HG03354 (cell line): ENCODE data around the gene AMIGO1.
A peak's percentile ranks its signal among the peaks of the same experiment; 100 is the strongest.
"Not testable (repeated sequence)": the region's sequence is repeated elsewhere in the genome, so short reads cannot be mapped to it uniquely, and the experiment has no call there.

ENCODE experiments used
- ATAC-seq: cut with Tn5 transposase; IDR thresholded peaks from one replicate; pipeline ENCODE4 v1.9.1; 2021; ENCODE audit warnings: mild to moderate bottlenecking; ENCODE audit not compliant: unreplicated experiment, poor library complexity, severe bottlenecking

AMIGO1 gene

DNA sequence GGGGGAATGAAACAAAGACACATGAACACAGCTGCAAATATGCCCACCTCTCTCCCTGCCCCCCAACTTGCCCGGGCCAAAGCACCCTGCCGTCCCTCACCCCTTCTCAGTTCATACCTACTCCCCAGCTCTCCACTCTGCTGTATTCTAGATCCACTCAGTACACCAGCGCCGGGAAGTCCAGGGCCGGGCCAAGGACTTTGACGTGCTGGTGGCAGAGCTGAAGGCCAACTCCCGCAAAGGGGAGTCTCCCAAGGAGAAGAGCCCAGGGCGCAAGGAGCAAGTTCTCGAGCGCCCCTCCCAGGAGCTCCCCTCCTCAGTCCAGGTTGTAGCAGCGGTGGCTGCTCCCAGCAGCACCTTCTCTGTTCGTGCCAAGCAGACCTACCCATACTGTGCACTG is 20.8 kb downstream of the AMIGO1 start:
- no peak for ATAC-seq

DNA sequence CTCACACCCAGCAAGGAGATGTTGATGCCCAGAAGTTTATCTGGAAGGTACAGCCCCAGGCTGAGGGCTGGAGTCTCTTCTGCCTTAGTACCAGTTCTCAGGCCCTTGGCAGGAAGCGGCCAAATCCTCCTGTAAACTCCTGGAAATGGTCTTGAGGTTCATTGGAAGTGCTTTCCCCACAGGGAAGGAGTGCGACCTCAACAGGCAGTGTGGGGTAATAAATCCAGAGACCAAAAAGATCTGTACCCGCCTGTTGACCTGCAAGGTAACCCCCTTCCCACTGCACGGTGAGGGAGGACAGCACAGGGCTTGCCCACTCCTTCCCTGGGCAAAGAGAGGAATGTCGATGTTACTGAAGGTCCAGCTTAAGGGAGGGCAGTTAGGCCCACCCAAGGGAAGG is 21.3 kb downstream of the AMIGO1 start:
- ATAC-seq = no peak

DNA sequence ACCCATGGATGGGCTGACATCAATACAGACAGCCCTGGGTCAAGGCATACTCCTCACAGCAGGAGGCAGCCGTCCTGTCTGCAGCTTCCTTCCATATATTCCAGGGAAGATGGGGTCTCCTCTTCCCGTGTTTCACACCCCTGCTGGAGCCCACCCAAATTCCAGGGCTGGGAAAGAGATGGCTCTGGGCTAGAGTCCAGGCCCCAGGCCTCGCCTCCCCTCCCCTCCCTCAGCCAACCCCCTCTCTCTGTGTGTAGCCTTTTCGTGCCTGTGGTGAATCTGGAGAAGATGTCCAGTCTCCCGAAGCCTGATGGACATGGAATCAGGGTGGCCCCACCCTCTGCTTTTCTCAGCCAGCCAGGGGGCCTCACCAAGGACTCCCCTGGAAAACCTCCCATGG is 22.3 kb downstream of the AMIGO1 start:
- no peak for ATAC-seq

DNA sequence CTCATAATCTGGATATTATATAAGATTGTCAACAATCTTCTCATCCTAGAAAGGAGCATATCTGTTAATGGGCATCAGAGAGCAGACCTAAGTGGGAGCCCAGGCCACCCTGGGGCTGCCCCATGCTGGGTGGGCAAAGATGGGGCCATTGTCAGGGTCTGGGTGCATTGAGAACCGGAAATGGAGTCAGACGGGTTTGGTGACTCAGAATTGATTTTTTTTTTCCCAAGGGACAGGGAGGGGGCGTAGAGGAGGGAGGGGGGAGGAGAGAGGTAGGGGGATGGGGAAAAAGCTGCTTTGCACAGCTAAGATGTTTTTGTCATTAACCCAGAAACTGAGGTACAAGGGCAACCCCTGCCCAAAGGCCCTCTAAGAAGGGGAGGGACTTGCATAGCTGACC is 24.5 kb downstream of the AMIGO1 start:
- no peak for ATAC-seq

DNA sequence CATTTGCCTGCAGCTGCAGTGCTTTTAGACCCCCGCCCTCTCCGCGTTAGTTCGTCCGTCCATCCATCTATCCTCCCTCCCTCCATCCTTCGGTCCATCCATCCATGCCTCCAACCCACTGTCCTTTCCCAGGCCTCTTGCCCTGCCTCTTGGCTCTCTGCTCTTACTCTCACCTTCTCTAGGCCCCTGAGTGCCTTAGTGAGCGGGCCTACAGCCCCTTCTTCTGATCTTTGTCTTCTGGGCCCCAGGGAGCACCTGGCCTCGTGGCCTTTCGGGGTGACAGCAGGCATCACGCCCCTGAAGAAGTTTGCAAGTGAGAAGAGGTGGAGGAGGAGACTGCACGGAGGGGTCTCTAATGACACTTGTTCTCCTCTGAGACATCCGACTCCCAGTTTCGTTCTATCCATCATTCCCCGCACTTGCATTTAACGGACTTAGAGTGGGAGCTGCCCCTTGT is 25.0 kb downstream of the AMIGO1 start:
- no peak for ATAC-seq

DNA sequence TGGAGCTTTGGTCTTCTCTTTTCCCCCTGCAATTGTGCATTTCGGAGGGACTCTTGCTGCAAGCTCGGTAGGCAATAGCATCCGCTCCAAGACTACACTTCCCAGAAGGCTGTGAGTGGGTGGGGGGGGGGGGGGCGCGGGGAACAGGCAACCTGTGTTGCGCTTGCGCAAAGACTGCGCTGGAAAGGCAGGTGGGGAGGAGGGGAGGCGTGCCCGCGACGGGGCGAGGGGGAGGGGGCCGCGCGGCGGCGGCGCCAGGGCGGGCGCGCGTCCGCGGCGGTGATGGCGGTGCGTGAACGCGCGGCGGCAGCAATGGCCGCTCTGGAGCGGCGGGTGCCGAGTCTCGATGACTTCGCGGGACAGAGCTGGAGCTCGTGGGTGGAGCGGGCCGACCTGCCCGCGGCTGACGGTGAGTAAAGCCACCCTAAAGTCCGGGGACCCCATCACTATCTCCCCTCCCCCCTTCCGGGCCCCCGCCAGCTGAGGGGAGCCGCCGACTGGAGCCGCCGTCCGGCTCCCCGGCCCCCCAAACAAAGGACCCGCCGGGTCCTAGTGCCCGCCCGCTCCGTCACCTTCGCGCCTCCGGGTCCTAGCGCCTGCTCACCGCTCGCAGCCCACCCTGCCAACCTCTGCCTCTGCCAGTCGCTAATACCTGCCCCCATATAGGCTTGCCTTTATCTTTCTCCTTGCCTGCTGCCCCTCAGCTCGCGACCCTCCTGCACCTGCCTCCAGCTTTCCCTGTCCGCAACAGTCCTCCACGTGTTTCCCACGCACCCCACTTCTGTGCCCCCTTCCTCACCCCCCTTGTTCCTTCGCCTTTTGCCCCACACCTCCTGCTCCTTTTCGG is 25.6 kb downstream of the AMIGO1 start, which contains the start of gene ATXN7L2:
TSS of gene ATXN7L2 (plus strand) at position 234 of the 847 bp plus-strand sequence. CDS start at position 283, 49 bp downstream.
- peak; percentile 87 for ATAC-seq

DNA sequence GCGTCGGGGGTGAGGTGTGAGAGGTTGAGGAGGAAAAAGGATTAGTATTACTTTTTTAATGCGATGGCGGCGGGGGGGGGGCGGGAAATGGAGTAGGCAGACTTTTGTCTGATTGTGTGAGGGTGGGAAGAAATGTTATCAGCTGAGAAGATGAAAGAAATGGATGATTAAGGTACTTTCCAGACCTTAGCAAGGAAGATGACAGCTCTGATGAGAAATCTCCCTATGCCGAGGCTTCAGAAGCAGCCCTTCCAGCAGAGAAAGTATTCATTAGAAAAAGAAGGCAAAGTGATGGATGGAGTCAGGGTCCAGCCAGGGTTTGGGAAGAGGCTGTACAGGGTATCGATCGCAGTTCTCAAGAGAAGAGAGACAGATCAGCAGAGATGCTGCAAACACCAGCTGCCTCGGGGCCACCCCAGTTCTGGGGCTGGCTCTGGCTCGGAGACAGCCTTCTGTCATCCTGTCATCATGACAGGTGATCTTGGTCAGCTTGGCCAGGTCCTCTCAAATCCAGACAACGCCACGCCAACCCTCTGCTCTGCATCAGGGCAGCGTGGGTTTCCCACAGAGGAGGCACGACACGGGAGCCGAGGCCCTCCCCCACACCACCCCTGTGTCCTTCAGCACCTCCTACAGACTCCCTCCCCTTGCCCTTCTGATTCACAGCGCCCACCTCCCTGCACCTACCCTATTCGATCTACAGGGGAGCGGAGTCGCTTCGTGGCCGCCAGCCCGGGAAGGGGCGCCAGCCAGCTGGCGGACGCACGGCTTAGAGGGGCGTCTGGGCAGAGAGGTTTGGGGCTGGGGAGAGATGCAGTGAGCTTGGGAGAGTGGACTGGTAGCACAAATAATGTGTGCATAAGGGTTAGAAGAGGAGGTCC is 26.5 kb downstream of the AMIGO1 start:
- peak; percentile 33 for ATAC-seq

DNA sequence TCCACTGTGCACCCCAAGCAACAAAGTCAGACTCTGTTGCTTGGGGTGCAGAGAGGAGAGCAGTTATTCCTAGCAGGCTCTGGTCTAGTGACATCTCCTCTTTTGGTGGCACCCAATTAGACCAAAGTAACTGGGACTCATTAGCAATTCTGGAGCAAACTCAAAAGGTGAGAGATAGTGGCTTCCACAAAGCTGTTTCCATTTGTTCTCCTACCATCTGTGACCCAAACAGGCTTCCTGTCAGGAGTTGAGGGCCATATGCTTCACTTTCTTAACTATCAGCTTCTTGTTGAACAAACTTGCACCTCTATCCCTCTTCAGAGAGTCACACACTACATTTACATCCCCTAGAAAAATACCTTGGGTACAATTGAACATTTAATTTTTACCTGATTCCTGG is 27.3 kb downstream of the AMIGO1 start:
- ATAC-seq = no peak

DNA sequence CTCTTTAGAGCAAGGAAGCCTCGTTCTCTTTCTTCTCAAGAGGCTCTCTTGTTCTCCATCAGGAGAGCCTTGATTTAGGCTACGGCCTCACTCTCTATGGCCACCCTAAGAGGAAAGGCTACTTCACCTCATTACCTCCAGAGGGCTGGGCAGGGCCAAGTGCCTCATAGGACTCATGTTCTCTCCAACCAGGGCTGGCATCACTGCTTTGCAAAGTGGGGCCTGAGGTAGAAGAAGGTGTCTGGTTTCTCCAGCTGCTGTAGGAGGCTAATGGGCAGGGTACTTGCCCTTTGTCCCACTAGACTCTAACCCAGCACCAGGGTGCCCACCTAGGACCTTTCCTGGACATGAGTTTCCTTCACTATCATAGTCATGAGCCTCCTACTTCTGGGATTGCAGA is 27.9 kb downstream of the AMIGO1 start:
- ATAC-seq = no peak

DNA sequence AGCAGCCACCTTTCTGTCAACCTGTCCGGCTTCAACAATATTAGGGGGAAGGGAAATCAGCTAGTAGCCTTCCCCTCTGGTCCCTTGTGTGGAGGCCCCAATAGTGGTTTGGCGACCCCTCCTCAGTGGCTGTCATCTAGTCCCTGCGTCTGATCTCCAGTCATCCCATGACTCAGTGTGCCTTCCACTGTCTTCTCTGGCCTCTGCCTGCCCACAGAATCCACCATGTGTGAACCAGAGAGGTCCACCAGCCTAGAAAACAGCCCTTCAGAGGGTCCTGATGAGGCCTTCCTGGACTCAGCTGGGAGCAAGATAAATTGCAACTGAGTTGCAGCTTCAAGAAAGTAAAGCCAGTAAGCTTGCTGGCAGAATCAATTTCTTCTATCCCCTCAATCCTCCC is 29.6 kb downstream of the AMIGO1 start:
- no peak for ATAC-seq

DNA sequence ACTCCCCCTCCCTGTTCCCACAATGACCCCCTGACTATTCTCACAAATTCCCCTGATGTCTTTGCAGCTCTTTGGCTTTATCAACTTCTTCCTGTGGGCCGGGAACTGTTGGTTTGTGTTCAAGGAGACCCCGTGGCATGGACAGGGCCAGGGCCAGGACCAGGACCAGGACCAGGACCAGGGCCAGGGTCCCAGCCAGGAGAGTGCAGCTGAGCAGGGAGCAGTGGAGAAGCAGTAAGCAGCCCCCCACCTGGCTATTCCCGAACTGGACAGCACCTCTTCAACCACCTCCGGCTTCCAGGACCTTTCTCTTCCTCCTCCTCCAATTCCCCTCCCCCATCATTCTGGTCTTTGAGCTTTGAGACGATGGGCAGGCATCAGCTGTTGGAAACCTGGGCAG is 30.2 kb downstream of the AMIGO1 start:
- no peak for ATAC-seq

DNA sequence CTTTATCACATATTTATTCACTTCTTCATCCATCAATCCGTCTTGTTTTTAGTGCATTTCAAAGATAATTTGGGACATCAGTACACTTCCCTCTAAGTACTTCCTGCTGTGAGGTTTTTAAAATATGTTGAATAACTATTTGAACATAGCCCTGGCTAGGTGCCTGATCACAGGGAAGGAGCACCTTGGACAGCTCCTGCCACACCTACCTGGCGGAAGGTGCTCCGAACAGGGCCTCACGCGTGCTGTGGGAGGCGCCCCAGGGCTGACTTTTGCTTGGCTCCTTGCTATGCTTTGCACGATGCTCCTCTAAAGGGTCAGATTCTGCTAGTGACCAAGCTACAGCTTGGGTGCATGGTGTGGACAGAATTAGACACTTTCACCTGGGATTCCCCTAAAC is 30.7 kb downstream of the AMIGO1 start:
- no peak for ATAC-seq

DNA sequence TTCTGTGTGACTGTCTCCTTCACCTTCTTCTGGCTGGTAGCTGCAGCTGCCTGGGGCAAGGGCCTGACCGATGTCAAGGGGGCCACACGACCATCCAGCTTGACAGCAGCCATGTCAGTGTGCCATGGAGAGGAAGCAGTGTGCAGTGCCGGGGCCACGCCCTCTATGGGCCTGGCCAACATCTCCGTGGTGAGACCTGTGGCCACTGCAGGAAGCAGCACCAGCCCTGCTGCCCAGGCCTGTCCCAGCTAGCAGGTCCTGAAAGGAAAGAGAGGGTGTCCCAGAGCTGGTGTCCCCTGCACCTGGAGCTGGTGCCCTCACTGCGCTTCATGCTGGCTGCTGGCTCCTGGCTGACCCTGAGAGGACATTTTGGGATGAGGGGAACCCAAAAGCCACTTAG is 31.7 kb downstream of the AMIGO1 start:
- no peak for ATAC-seq

DNA sequence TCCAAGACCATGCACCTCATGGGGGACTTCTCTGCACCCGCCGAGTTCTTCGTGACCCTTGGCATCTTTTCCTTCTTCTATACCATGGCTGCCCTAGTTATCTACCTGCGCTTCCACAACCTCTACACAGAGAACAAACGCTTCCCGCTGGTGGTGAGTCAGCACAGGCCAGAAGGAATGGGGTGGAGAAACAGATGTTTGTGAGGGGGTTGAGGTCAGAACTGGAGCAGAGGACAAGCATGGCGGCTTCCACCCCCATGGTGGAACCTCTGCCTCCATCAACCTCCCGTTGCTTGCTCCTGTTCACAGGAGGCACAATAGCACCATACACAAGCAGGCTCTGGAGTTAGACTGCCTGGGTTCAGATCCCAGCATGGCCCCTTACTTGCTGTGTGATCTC is 32.7 kb downstream of the AMIGO1 start:
- no peak for ATAC-seq

DNA sequence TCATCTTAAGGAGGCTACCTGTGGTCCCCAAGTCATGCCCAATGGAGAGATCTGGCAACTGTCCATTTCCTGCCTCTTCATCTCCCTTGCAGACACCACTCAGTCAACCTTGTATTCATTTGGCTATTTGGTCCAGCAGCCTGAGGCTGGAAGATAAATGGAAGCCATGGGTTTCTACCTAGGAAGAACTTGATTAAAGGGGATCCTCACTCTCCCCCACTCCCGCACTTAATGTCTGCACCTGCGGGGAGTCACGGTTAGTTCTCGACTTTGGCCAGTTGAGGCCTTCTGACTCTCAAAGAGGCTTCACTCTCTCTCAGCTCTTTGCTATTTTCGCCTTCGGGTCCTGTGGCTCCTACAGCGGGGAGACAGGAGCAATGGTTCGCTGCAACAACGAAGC is 34.3 kb downstream of the AMIGO1 start:
- ATAC-seq = no peak

DNA sequence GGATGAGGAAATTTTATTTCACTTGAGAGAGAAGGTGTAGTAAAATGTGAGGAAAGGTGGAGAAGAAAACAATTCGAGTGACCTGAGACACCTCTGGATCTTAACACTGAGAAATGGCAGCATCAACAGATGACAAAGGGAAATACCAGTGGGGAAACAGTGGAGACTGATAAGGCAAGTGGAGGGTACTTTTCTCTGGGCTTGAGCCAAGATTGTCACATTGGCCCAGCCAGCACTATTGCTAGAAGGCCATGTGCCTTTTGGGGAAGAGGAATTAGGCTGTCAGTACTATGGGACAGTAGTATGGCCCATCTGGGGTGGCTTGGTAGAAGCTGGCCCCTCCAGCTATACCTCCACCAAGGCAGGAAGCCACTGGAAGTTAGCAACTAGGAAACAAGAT is 34.8 kb downstream of the AMIGO1 start:
- ATAC-seq = no peak

DNA sequence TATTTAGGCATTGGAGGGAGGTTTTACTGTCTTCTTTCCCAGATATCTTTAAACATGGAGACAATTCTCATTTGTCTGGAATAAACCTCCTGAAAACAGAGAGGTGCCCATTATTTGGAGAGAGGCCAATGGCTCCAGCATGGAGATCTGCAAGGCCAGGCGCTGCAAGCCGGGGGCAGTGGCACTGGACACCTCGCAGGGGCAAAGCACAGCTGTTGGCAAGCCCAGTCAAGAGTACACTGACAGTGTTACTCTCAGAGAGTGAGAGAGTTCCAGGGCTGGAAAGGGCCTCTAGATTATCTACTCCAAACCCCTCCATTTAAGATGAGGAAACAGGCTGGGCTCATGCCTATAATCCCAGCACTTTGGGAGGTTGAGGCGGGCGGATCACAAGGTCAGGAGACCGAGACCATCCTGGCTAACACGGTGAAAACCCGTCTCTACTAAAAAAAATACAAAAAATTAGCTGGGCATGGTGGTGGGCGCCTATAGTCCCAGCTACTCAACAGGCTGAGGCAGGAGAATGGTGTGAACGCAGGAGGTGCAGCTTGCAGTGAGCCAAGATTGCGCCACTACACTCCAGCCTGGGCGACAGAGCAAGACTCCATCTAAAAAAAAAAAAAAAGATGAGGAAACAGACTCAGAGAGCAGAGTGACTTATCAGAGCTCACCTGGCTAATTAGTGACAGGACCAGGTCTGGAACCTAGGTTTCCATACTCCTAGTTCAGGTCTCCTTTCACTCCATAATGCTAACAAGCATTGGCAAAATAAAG is 36.1 kb downstream of the AMIGO1 start:
- not testable (repeated sequence) for ATAC-seq

DNA sequence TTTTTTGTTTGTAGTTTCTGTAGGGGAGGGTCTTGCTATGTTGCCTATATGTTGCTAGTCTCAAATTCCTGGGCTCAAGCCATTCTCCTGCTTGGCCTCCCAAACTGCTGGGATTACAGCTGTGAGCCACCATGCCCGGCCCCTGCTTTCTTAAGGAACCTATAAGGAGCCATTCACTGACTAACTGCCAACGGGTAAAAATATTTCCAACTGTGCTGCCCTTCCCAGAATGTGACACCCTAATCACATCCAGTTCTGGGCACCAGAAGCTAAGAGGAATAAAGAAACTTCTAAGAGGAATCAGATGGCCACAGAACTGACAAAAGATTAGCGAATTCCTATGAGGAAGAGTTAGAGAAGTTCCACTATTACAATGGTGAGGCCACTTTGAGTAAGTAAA is 36.7 kb downstream of the AMIGO1 start:
- no peak for ATAC-seq

DNA sequence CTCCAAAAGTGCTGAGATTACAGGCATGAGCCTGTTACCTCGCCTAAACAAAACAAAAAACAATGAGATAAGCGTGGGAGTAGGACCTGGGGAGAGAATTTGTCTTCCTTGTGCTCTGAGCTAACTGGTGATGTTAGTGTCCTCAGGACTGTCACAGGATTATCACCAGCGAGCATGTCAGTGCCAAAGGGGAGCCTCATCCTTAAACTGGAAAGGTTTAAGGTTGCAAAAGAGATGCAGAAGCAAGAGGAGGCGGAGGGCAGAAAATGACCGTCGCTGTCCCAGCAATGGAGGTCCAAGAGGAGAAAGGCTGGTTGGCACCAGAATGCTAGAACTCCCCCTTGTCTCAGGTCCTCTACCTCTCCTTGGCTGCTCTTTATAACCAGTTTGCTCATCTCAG is 39.3 kb downstream of the AMIGO1 start:
- no peak for ATAC-seq

DNA sequence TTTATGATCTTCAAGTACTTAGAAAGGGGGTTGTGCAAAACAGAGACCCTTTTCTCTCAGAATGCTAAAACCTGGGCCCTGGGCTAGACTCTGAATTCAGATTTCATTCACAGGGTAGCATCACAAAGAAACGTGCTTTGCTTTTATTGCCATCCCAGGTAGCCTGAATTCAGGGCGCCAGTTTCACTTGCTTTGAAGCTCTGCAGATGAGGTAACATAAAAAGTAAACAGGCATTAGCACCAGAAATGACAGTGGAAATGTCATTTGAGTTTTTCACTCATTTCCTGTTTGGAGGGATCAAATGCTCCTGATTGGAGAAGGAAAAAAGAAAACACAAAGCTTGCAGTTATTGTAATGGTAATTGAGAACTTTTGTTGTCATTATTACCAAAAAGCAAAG is 40.6 kb downstream of the AMIGO1 start:
- no peak for ATAC-seq
